ENCODE measurements around the gene RANBP3L. TPM values are rescaled to one million over a fixed set of nuclear protein-coding genes. Genes with fewer than 3 reads are reported as not detected.

RANBP3L gene
- total and polyA plus RNA-seq, 10 of the 15 experiments (the other 5 are each of a cell fraction or from before 2014, with no cell fraction given): 0.02 to 0.29 (median 0.06) TPM; not detected in 4

DNA sequence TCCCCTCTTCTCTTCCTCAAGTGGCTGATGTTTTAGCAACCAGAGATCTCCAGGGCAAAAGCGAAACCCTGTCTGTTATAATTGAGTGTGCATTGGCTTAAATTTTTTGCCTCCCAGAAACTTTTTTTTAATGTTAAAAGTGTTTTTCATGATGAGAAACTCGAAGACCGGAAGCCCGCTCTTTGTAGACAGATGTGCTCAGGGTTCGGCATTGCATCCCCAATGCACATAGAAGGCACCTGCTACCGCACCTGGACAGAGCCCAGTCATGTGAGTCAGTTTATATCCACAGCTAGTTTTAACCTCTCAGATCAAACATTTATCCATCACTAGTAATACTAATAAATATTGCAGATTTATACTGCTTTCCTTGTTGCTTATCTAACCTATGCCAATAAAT lies 40.5 kb downstream of the RANBP3L start:
- DNase-seq (ENCODE audit: low read depth, low spot score) (no peak), FAIRE-seq (no peak), ATAC-seq (no peak)
- no peak overlapping the region for H3K4me2 ChIP-seq (ENCODE audit: control insufficient read depth, insufficient read depth)
- ChIA-PET CTCF (interaction anchor here (2.1 kb wide), 1 partner anchor 83 kb away, joined by 6 read pairs; no protein-coding TSS in a partner anchor), SMC1A (ENCODE audit: uncharacterized antibody, unreplicated experiment) (no interaction called here), POLR2A (no interaction called here), RAD21 (ENCODE audit: unreplicated experiment) (no interaction called here)
- intact Hi-C loops (cut with micrococcal nuclease; ENCODE audit: unreplicated experiment) (no loop called here), in situ Hi-C loops (cut with MboI) (no loop called here)
- H2AFZ ChIP-seq (ENCODE audit: control insufficient read depth, low read depth, low read length): no peak overlapping the region
- H3K27me3 ChIP-seq (replicated peaks in 1 of 2; ENCODE audit: control insufficient read depth in 2 of 2, insufficient read depth in 2 of 2, low read length in 1 of 2): no peaks in the 10 kb centered on the region; a peak in 1 of 4 replicates
- no peak overlapping the region for H3K9ac ChIP-seq (ENCODE audit: control insufficient read depth, insufficient read depth, low read length)
- H3K79me2 ChIP-seq (ENCODE audit: control insufficient read depth, insufficient read depth, low read length): no peaks in the 10 kb centered on the region
- no peaks in the 10 kb centered on the region for H3K4me1 ChIP-seq (ENCODE audit: control insufficient read depth, insufficient read depth, low read length)
- WGBS (ENCODE audit: insufficient coverage, insufficient replicate concordance, low lambda C conversion rate, missing lambda C conversion rate): 71% methylated on average over 6 of the region's 6 CpGs
- no peak overlapping the region for H3K4me3 ChIP-seq
- H3K9me3 ChIP-seq (replicated peaks; ENCODE audit: control insufficient read depth, insufficient read depth, low read length): no peaks in the 10 kb centered on the region
- no peaks in the 10 kb centered on the region for H3K36me3 ChIP-seq (ENCODE audit: control insufficient read depth in 2 of 2, insufficient read depth in 2 of 2, low read length in 1 of 2)
- no peak overlapping the region for H3K27ac ChIP-seq (ENCODE audit: control insufficient read depth, insufficient read depth)
- H4K20me1 ChIP-seq (ENCODE audit: control insufficient read depth, insufficient read depth): no peaks in the 10 kb centered on the region
- BruUV-seq (replicated peaks): no TSS peak
- TF ChIP-seq E4F1 (IDR thresholded peaks at IDR 0.05; ENCODE audit: borderline replicate concordance, partially characterized antibody) (no peak), PKNOX1 (IDR thresholded peaks at IDR 0.05) (no peak), NFIC (IDR thresholded peaks at IDR 0.05; ENCODE audit: low read depth, low read length) (no peak), MEF2B (IDR thresholded peaks at IDR 0.05; ENCODE audit: partially characterized antibody, poor library complexity, severe bottlenecking) (no peak), SMAD1 (IDR thresholded peaks at IDR 0.05; ENCODE audit: low read depth, partially characterized antibody) (no peak), CBX5 (IDR thresholded peaks at IDR 0.05; ENCODE audit: low read depth) (no peak), MXI1 (IDR thresholded peaks at IDR 0.05; ENCODE audit: low read depth, low read length) (no peak), GABPA (IDR thresholded peaks at IDR 0.05; ENCODE audit: low read depth) (no peak), E2F8 (IDR thresholded peaks at IDR 0.05; ENCODE audit: low read depth, partially characterized antibody) (no peak), MTA2 (IDR thresholded peaks at IDR 0.05; ENCODE audit: low read depth) (no peak), EZH2 (IDR thresholded peaks at IDR 0.05; ENCODE audit: borderline replicate concordance, control insufficient read depth, low read depth, low read length) (no peak), DPF2 (IDR thresholded peaks at IDR 0.05) (no peak), NRF1 (conservative IDR thresholded peaks at IDR 0.05; ENCODE audit: low read depth, low read length) (no peak)
- TF ChIP-seq, protein P1, sequence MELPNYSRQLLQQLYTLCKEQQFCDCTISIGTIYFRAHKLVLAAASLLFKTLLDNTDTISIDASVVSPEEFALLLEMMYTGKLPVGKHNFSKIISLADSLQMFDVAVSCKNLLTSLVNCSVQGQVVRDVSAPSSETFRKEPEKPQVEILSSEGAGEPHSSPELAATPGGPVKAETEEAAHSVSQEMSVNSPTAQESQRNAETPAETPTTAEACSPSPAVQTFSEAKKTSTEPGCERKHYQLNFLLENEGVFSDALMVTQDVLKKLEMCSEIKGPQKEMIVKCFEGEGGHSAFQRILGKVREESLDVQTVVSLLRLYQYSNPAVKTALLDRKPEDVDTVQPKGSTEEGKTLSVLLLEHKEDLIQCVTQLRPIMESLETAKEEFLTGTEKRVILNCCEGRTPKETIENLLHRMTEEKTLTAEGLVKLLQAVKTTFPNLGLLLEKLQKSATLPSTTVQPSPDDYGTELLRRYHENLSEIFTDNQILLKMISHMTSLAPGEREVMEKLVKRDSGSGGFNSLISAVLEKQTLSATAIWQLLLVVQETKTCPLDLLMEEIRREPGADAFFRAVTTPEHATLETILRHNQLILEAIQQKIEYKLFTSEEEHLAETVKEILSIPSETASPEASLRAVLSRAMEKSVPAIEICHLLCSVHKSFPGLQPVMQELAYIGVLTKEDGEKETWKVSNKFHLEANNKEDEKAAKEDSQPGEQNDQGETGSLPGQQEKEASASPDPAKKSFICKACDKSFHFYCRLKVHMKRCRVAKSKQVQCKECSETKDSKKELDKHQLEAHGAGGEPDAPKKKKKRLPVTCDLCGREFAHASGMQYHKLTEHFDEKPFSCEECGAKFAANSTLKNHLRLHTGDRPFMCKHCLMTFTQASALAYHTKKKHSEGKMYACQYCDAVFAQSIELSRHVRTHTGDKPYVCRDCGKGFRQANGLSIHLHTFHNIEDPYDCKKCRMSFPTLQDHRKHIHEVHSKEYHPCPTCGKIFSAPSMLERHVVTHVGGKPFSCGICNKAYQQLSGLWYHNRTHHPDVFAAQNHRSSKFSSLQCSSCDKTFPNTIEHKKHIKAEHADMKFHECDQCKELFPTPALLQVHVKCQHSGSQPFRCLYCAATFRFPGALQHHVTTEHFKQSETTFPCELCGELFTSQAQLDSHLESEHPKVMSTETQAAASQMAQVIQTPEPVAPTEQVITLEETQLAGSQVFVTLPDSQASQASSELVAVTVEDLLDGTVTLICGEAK (IDR thresholded peaks at IDR 0.05; ENCODE audit: borderline replicate concordance): no peak
